Mucosa of stomach (tissue), 1 donor: Measurements from ENCODE around the gene MOV10L1.
"Not testable (repeated sequence)": the region's sequence is repeated elsewhere in the genome, so short reads cannot be mapped to it uniquely, and the experiment has no call there.

ENCODE experiments used
- H3K27me3 ChIP-seq: one replicate; pipeline ENCODE4 v1.7.0; 2013; ENCODE audit warnings: mild to moderate bottlenecking, low read length; ENCODE audit not compliant: control insufficient read depth, insufficient read depth
- H3K36me3 ChIP-seq: one replicate; pipeline ENCODE4 v1.7.0; 2013; ENCODE audit warnings: low read length; ENCODE audit not compliant: control insufficient read depth, insufficient read depth
- H3K4me1 ChIP-seq: one replicate; pipeline ENCODE4 v1.7.0; 2013; ENCODE audit warnings: mild to moderate bottlenecking, low read length; ENCODE audit not compliant: control insufficient read depth, insufficient read depth
- H3K4me3 ChIP-seq: one replicate; pipeline ENCODE4 v1.7.0; 2013; ENCODE audit warnings: low read length
- H3K9ac ChIP-seq: one replicate; pipeline ENCODE4 v1.7.0; 2013; ENCODE audit warnings: mild to moderate bottlenecking, low read length, moderate library complexity
- H3K9me3 ChIP-seq: one replicate; pipeline ENCODE4 v1.7.0; 2013; ENCODE audit warnings: mild to moderate bottlenecking, low read length, moderate library complexity; ENCODE audit not compliant: control insufficient read depth
- donor health status: Pancreatic carcinoma.

The MOV10L1 gene

GRCh38 chr22:50085211-50085972 is 4.4 kb upstream of the MOV10L1 start, which contains the start of gene MLC1:
Gene MLC1 (minus strand): TSS chr22:50085426. CDS start chr22:50084902, 524 bp downstream.
- peaks cover 30% of the 10 kb centered on the region for H3K27me3 ChIP-seq
- H3K9me3 ChIP-seq: no peaks in the 10 kb centered on the region
- H3K4me3 ChIP-seq: no peak within 1 kb of the TSS
- H3K36me3 ChIP-seq: no peaks in the 10 kb centered on the region
- no peak within 1 kb of the TSS for H3K9ac ChIP-seq
- peaks cover 8% of the 10 kb centered on the region for H3K4me1 ChIP-seq

- H3K36me3 ChIP-seq: no peaks in the 10 kb centered on the region
- H3K4me1 ChIP-seq: peaks cover 8% of the 10 kb centered on the region
- no peaks in the 10 kb centered on the region for H3K9me3 ChIP-seq
- peaks cover 30% of the 10 kb centered on the region for H3K27me3 ChIP-seq
- no peak overlapping the region for H3K9ac ChIP-seq
- H3K4me3 ChIP-seq: no peak overlapping the region
These were observed 3.3 kb upstream of the MOV10L1 start for GRCh38 chr22:50086526-50086925.

- peaks cover 30% of the 10 kb centered on the region for H3K27me3 ChIP-seq
- not testable (repeated sequence) for H3K4me1 ChIP-seq, H3K9ac ChIP-seq, H3K4me3 ChIP-seq, H3K36me3 ChIP-seq, H3K9me3 ChIP-seq
These were observed 2.8 kb upstream of the MOV10L1 start for GRCh38 chr22:50086975-50087374.

GRCh38 chr22:50087646-50088045 is 2.2 kb upstream of the MOV10L1 start:
- Histone ChIP-seq H3K36me3 (no peaks in the 10 kb centered on the region), H3K4me1 (peaks cover 8% of the 10 kb centered on the region), H3K4me3 (no peak overlapping the region), H3K9me3 (no peaks in the 10 kb centered on the region), H3K27me3 (peaks cover 30% of the 10 kb centered on the region), H3K9ac (no peak overlapping the region)

GRCh38 chr22:50088096-50088495 is 1.7 kb upstream of the MOV10L1 start:
- H3K9ac ChIP-seq: no peak overlapping the region

GRCh38 chr22:50089231-50089630 is 575 bp upstream of the MOV10L1 start:
- Histone ChIP-seq H3K27me3 (peaks cover 16% of the 10 kb centered on the region), H3K9ac (no peak overlapping the region), H3K9me3 (no peaks in the 10 kb centered on the region), H3K4me1 (no peaks in the 10 kb centered on the region), H3K36me3 (no peaks in the 10 kb centered on the region), H3K4me3 (no peak overlapping the region)

More at GRCh38 chr22:50088096-50088495, 1.7 kb upstream of the MOV10L1 start:
- Histone ChIP-seq H3K27me3 (peaks cover 27% of the 10 kb centered on the region), H3K4me3 (no peak overlapping the region), H3K4me1 (peaks cover 5% of the 10 kb centered on the region), H3K36me3 (no peaks in the 10 kb centered on the region), H3K9me3 (no peaks in the 10 kb centered on the region)

GRCh38 chr22:50090412-50090714 is 557 bp downstream of the MOV10L1 start:
- Histone ChIP-seq H3K4me1 (no peaks in the 10 kb centered on the region), H3K36me3 (no peaks in the 10 kb centered on the region), H3K9ac (no peak overlapping the region), H3K4me3 (no peak overlapping the region), H3K9me3 (no peaks in the 10 kb centered on the region), H3K27me3 (peaks cover 12% of the 10 kb centered on the region)

- Histone ChIP-seq H3K4me1 (no peaks in the 10 kb centered on the region), H3K27me3 (peaks cover 12% of the 10 kb centered on the region)
These were observed 1.4 kb downstream of the MOV10L1 start for GRCh38 chr22:50091092-50091768.

GRCh38 chr22:50092342-50092741 is 2.5 kb downstream of the MOV10L1 start:
- Histone ChIP-seq H3K4me1 (no peaks in the 10 kb centered on the region), H3K9ac (no peak overlapping the region), H3K4me3 (no peak overlapping the region), H3K9me3 (no peaks in the 10 kb centered on the region), H3K36me3 (no peaks in the 10 kb centered on the region), H3K27me3 (peaks cover 8% of the 10 kb centered on the region)

More at GRCh38 chr22:50091092-50091768, 1.4 kb downstream of the MOV10L1 start:
- no peak overlapping the region for H3K4me3 ChIP-seq
- H3K9ac ChIP-seq: no peak overlapping the region
- no peaks in the 10 kb centered on the region for H3K9me3 ChIP-seq
- H3K36me3 ChIP-seq: no peaks in the 10 kb centered on the region

GRCh38 chr22:50098052-50098451 is 8.2 kb downstream of the MOV10L1 start:
- no peaks in the 10 kb centered on the region for H3K27me3 ChIP-seq

GRCh38 chr22:50101870-50102565 is 12.2 kb downstream of the MOV10L1 start:
- Histone ChIP-seq H3K9me3 (no peaks in the 10 kb centered on the region), H3K36me3 (no peaks in the 10 kb centered on the region), H3K9ac (no peak overlapping the region), H3K27me3 (no peaks in the 10 kb centered on the region), H3K4me1 (no peaks in the 10 kb centered on the region), H3K4me3 (no peak overlapping the region)

More at GRCh38 chr22:50098052-50098451, 8.2 kb downstream of the MOV10L1 start:
- Histone ChIP-seq H3K9ac (no peak overlapping the region), H3K9me3 (no peaks in the 10 kb centered on the region), H3K4me3 (no peak overlapping the region), H3K4me1 (no peaks in the 10 kb centered on the region), H3K36me3 (no peaks in the 10 kb centered on the region)

- Histone ChIP-seq H3K27me3 (no peaks in the 10 kb centered on the region), H3K4me1 (no peaks in the 10 kb centered on the region), H3K9ac (no peak overlapping the region), H3K36me3 (no peaks in the 10 kb centered on the region), H3K4me3 (no peak overlapping the region), H3K9me3 (no peaks in the 10 kb centered on the region)
These were observed 13.1 kb downstream of the MOV10L1 start for GRCh38 chr22:50102946-50103345.
